ENCODE results near the gene PEX26. TPM values are rescaled to one million over a fixed set of nuclear protein-coding genes. Genes with fewer than 3 reads are reported as not detected.
"Not testable (repeated sequence)": the region's sequence is repeated elsewhere in the genome, so short reads cannot be mapped to it uniquely, and the experiment has no call there.

PEX26 gene
- total RNA-seq, 2 experiments from 2014 or later: 17.6 to 43.5 TPM

- H3K9me3 ChIP-seq (ENCODE audit: low read length): no peaks in the 10 kb centered on the region
- H3K4me2 ChIP-seq (ENCODE audit: low read length): peak overlapping the region; percentile 84
- H3K4me3 ChIP-seq (ENCODE audit: low read depth, low read length, poor library complexity, severe bottlenecking): peak overlapping the region; percentile 57
- no TSS peak for BruUV-seq (replicated peaks)
- TF ChIP-seq, protein P1, sequence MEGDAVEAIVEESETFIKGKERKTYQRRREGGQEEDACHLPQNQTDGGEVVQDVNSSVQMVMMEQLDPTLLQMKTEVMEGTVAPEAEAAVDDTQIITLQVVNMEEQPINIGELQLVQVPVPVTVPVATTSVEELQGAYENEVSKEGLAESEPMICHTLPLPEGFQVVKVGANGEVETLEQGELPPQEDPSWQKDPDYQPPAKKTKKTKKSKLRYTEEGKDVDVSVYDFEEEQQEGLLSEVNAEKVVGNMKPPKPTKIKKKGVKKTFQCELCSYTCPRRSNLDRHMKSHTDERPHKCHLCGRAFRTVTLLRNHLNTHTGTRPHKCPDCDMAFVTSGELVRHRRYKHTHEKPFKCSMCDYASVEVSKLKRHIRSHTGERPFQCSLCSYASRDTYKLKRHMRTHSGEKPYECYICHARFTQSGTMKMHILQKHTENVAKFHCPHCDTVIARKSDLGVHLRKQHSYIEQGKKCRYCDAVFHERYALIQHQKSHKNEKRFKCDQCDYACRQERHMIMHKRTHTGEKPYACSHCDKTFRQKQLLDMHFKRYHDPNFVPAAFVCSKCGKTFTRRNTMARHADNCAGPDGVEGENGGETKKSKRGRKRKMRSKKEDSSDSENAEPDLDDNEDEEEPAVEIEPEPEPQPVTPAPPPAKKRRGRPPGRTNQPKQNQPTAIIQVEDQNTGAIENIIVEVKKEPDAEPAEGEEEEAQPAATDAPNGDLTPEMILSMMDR (conservative IDR thresholded peaks at IDR 0.05; ENCODE audit: low read length): peak; percentile 58
- TF ChIP-seq EZH2phosphoT487 (IDR thresholded peaks at IDR 0.05; ENCODE audit: borderline replicate concordance, low read depth, low read length): no peak
- H4K20me1 ChIP-seq (ENCODE audit: insufficient read depth, low read length): no peaks in the 10 kb centered on the region
- H2AFZ ChIP-seq (ENCODE audit: low read length): 0 out of 2 replicates have a peak overlapping the region, but pooled peaks have one; percentile 4
- peak; percentile 79 for DNase-seq (ENCODE audit: low spot score)
- H3K79me2 ChIP-seq (ENCODE audit: insufficient read depth, low read depth, low read length): peaks cover 42% of the 10 kb centered on the region; the same call in 1 of the 2 replicates
- ChIA-PET POLR2A (interaction anchor here (0.9 to 3.0 kb wide), 8 partner anchors 13 to 292 kb away, joined by 3 to 14 read pairs (median 7); no protein-coding TSS in a partner anchor), CTCF (ENCODE audit: unreplicated experiment) (interaction anchor here (1.0 to 2.3 kb wide), 3 partner anchors 15 to 241 kb away, joined by 3 to 15 read pairs (median 5); no protein-coding TSS in a partner anchor)
- no peaks in the 10 kb centered on the region for H3K36me3 ChIP-seq (ENCODE audit: insufficient read depth, low read length)
- H3K4me1 ChIP-seq (ENCODE audit: insufficient read depth, low read length, poor library complexity, severe bottlenecking): peaks cover 99% of the 10 kb centered on the region
- intact Hi-C loops (cut with micrococcal nuclease; ENCODE audit: unreplicated experiment): loop anchor here (1.0 kb wide), 1 partner anchor 71 kb away; no protein-coding TSS in a partner anchor
- H3K9me2 ChIP-seq (ENCODE audit: insufficient read depth, low read length): no peaks in the 10 kb centered on the region
- H3K27ac ChIP-seq (ENCODE audit: low read depth, low read length, poor library complexity, severe bottlenecking): peak overlapping the region; percentile 99
Observed at GRCh38 chr22:18071968-18072310, 5.9 kb upstream of the PEX26 start.

DNA sequence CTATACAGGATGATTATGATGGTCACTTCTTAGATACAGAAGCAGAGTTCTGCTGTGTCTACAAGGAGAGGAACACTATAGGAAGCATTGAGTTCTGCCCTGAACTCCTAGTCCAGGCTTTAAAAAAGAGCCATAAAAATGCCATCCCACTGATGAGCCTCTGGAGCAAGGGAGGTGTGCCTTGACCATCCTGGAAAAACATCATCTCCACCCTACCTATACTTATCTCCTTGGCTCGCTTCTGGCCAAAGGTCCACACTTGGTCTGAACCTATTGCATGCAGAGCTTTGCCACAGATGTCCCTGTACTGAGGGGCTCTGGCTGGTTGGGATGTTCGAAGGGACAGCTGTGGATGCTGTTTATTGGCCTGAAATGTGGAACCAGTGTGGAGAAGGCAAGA is 4.3 kb upstream of the PEX26 start:
- H3K79me2 ChIP-seq (ENCODE audit: insufficient read depth, low read depth, low read length): peaks cover 54% of the 10 kb centered on the region
- no peak for DNase-seq (ENCODE audit: low spot score)
- TF ChIP-seq, protein P1 (conservative IDR thresholded peaks at IDR 0.05; ENCODE audit: low read length): no peak
- TF ChIP-seq EZH2phosphoT487 (IDR thresholded peaks at IDR 0.05; ENCODE audit: borderline replicate concordance, low read depth, low read length): no peak
- ChIA-PET POLR2A (interaction anchor here (1.1 to 3.0 kb wide), 5 partner anchors 18 to 72 kb away, joined by 3 to 14 read pairs (median 9); no protein-coding TSS in a partner anchor), CTCF (ENCODE audit: unreplicated experiment) (no interaction called here)
- no peak overlapping the region for H2AFZ ChIP-seq (ENCODE audit: low read length)
- intact Hi-C loops (cut with micrococcal nuclease; ENCODE audit: unreplicated experiment): no loop called here
- BruUV-seq (replicated peaks): no TSS peak
- H4K20me1 ChIP-seq (ENCODE audit: insufficient read depth, low read length): no peaks in the 10 kb centered on the region
- H3K36me3 ChIP-seq (ENCODE audit: insufficient read depth, low read length): 0 out of 2 replicates have a peak, but pooled peaks cover 3% of the 10 kb centered on the region
- no peaks in the 10 kb centered on the region for H3K9me2 ChIP-seq (ENCODE audit: insufficient read depth, low read length)
- H3K4me1 ChIP-seq (ENCODE audit: insufficient read depth, low read length, poor library complexity, severe bottlenecking): peaks cover 84% of the 10 kb centered on the region
- no peak overlapping the region for H3K4me3 ChIP-seq (ENCODE audit: low read depth, low read length, poor library complexity, severe bottlenecking)
- H3K4me2 ChIP-seq (ENCODE audit: low read length): 0 out of 2 replicates have a peak overlapping the region, but pooled peaks have one; percentile 4
- no peaks in the 10 kb centered on the region for H3K9me3 ChIP-seq (ENCODE audit: low read length)
- H3K27ac ChIP-seq (ENCODE audit: low read depth, low read length, poor library complexity, severe bottlenecking): peak overlapping the region; percentile 99

GRCh38 chr22:18073927-18074326 is 3.9 kb upstream of the PEX26 start:
- H3K79me2 ChIP-seq (ENCODE audit: insufficient read depth, low read depth, low read length): peaks cover 58% of the 10 kb centered on the region
- H3K36me3 ChIP-seq (ENCODE audit: insufficient read depth, low read length); CTCF ChIA-PET (ENCODE audit: unreplicated experiment); intact Hi-C loops (cut with micrococcal nuclease; ENCODE audit: unreplicated experiment); H2AFZ ChIP-seq (ENCODE audit: low read length); H3K4me3 ChIP-seq (ENCODE audit: low read depth, low read length, poor library complexity, severe bottlenecking); DNase-seq (ENCODE audit: low spot score); H3K9me3 ChIP-seq (ENCODE audit: low read length); H3K9me2 ChIP-seq (ENCODE audit: insufficient read depth, low read length); BruUV-seq (replicated peaks); H4K20me1 ChIP-seq (ENCODE audit: insufficient read depth, low read length): not testable (repeated sequence)
- peaks cover 84% of the 10 kb centered on the region for H3K4me1 ChIP-seq (ENCODE audit: insufficient read depth, low read length, poor library complexity, severe bottlenecking)
- POLR2A ChIA-PET: interaction anchor here (0.7 to 3.0 kb wide), 5 partner anchors 32 to 242 kb away, joined by 3 to 9 read pairs (median 4); no protein-coding TSS in a partner anchor
- H3K4me2 ChIP-seq (ENCODE audit: low read length): 0 out of 2 replicates have a peak overlapping the region, but pooled peaks have one; percentile 4
- H3K27ac ChIP-seq (ENCODE audit: low read depth, low read length, poor library complexity, severe bottlenecking): peak overlapping the region; percentile 99
